Loucy (cell line): ENCODE measurements around the gene EDIL3.

Source experiments
- H2AFZ ChIP-seq: fragments of 200-600 bp; sonication (generic); 2 replicates; pipeline ENCODE4 v1.6.0; 2016; ENCODE audit warnings: antibody characterized with exemption, mild to moderate bottlenecking, low read length, moderate library complexity
- H3F3A ChIP-seq: fragments of 200-600 bp; 2 replicates; pipeline ENCODE4 v1.6.0; 2016; ENCODE audit warnings: antibody characterized with exemption, low read depth, mild to moderate bottlenecking
- H3K27me3 ChIP-seq: fragments of 200-600 bp; sonication (generic); 2 replicates; pipeline ENCODE4 v1.6.1; 2014; ENCODE audit warnings: low read length, mild to moderate bottlenecking; ENCODE audit not compliant: insufficient read depth, poor library complexity, severe bottlenecking
- H3K36me3 ChIP-seq: fragments of 200-600 bp; sonication (generic); 2 replicates; pipeline ENCODE4 v1.6.1; 2016; ENCODE audit warnings: low read length; ENCODE audit not compliant: insufficient read depth
- H3K4me1 ChIP-seq: fragments of 200-600 bp; sonication (generic); 2 replicates; pipeline ENCODE4 v1.5.1; 2014; ENCODE audit warnings: low read length, mild to moderate bottlenecking; ENCODE audit not compliant: insufficient read depth, poor library complexity, severe bottlenecking
- H3K4me2 ChIP-seq: fragments of 200-600 bp; sonication (generic); 2 replicates; pipeline ENCODE4 v1.6.0; 2014; ENCODE audit warnings: antibody characterized with exemption, low read length, low read depth, mild to moderate bottlenecking; ENCODE audit not compliant: poor library complexity, severe bottlenecking
- H3K4me3 ChIP-seq: fragments of 200-600 bp; sonication (generic); 2 replicates; pipeline ENCODE4 v1.5.1; 2014; ENCODE audit warnings: low read length, mild to moderate bottlenecking, mixed read lengths; ENCODE audit not compliant: poor library complexity, severe bottlenecking
- H3K79me2 ChIP-seq: fragments of 200-600 bp; sonication (generic); 2 replicates; pipeline ENCODE4 v1.6.1; 2014; ENCODE audit warnings: low read length; ENCODE audit not compliant: insufficient read depth
- H3K9ac ChIP-seq: fragments of 200-600 bp; sonication (generic); 2 replicates; pipeline ENCODE4 v1.6.0; 2014; ENCODE audit warnings: mild to moderate bottlenecking, low read depth, low read length, moderate library complexity; ENCODE audit not compliant: poor library complexity, severe bottlenecking
- H3K9me2 ChIP-seq: fragments of 200-600 bp; sonication (generic); replicated peaks from 2 replicates; pipeline ENCODE4 v1.6.1; 2016; ENCODE audit warnings: low read depth, low read length, mixed read lengths
- H3K9me3 ChIP-seq: fragments of 200-600 bp; sonication (generic); 2 replicates; pipeline ENCODE4 v1.6.1; 2014; ENCODE audit warnings: mild to moderate bottlenecking, antibody characterized with exemption, low read length, low read depth; ENCODE audit not compliant: insufficient read depth
- H4K20me1 ChIP-seq: fragments of 200-600 bp; sonication (generic); 2 replicates; pipeline ENCODE4 v1.6.0; 2014; ENCODE audit warnings: antibody characterized with exemption, low read length, mild to moderate bottlenecking; ENCODE audit not compliant: insufficient read depth, poor library complexity, severe bottlenecking
- CTCF ChIP-seq: fragments of 200-600 bp; sonication (generic); conservative IDR thresholded peaks from 2 replicates; pipeline ENCODE4 v1.5.1; 2014; ENCODE audit warnings: mild to moderate bottlenecking, antibody characterized with exemption, low read length
- EZH2phosphoT487 ChIP-seq: fragments of 200-600 bp; IDR thresholded peaks from 2 replicates; pipeline ENCODE4 v1.6.1; 2018; ENCODE audit warnings: antibody characterized with exemption, mild to moderate bottlenecking, moderate library complexity, borderline replicate concordance

EDIL3 gene

GRCh38 chr5:84115727-84116126, 269.0 kb downstream of the EDIL3 start:
- Histone ChIP-seq H3K4me3 (no peak overlapping the region), H3F3A (no peaks in the 10 kb centered on the region), H3K27me3 (no peaks in the 10 kb centered on the region), H3K4me1 (no peaks in the 10 kb centered on the region), H3K9me2 (no peaks in the 10 kb centered on the region), H3K9ac (no peak overlapping the region), H3K79me2 (no peaks in the 10 kb centered on the region), H2AFZ (no peak overlapping the region), H3K9me3 (no peaks in the 10 kb centered on the region), H4K20me1 (no peaks in the 10 kb centered on the region), H3K4me2 (no peak overlapping the region), H3K36me3 (no peaks in the 10 kb centered on the region)
- TF ChIP-seq CTCF, result no peak
- TF ChIP-seq EZH2phosphoT487, result no peak

- no peaks in the 10 kb centered on the region for H3K27me3 ChIP-seq
- no peaks in the 10 kb centered on the region for H3K79me2 ChIP-seq
Measured at GRCh38 chr5:84113246-84114105, 271.2 kb downstream of the EDIL3 start.

GRCh38 chr5:84092738-84093137, 291.9 kb downstream of the EDIL3 start:
- no peaks in the 10 kb centered on the region for H3F3A ChIP-seq
- H3K27me3 ChIP-seq, result no peaks in the 10 kb centered on the region
- no peak overlapping the region for H3K4me3 ChIP-seq
- no peaks in the 10 kb centered on the region for H4K20me1 ChIP-seq
- H3K9me3 ChIP-seq, result no peaks in the 10 kb centered on the region
- H3K9me2 ChIP-seq, result no peaks in the 10 kb centered on the region
- no peak overlapping the region for H2AFZ ChIP-seq
- no peak overlapping the region for H3K4me2 ChIP-seq
- no peak overlapping the region for H3K9ac ChIP-seq
- no peaks in the 10 kb centered on the region for H3K36me3 ChIP-seq
- H3K4me1 ChIP-seq, result no peaks in the 10 kb centered on the region
- H3K79me2 ChIP-seq, result no peaks in the 10 kb centered on the region
- TF ChIP-seq EZH2phosphoT487 (no peak), CTCF (no peak)

More at GRCh38 chr5:84113246-84114105, 271.2 kb downstream of the EDIL3 start:
- H4K20me1 ChIP-seq, result no peaks in the 10 kb centered on the region
- H3K4me2 ChIP-seq, result no peak overlapping the region
- no peaks in the 10 kb centered on the region for H3K9me3 ChIP-seq
- H3K4me1 ChIP-seq, result no peaks in the 10 kb centered on the region
- H3F3A ChIP-seq, result no peaks in the 10 kb centered on the region
- H2AFZ ChIP-seq, result no peak overlapping the region
- no peaks in the 10 kb centered on the region for H3K36me3 ChIP-seq
- no peak overlapping the region for H3K9ac ChIP-seq
- no peak for TF ChIP-seq CTCF
- no peak for TF ChIP-seq EZH2phosphoT487
- H3K9me2 ChIP-seq, result no peaks in the 10 kb centered on the region
- H3K4me3 ChIP-seq, result no peak overlapping the region
